Activated T-helper 1 cell treated with anti-CD3 and anti-CD28 coated beads, Interleukin-12 subunit alpha, Interleukin-12 subunit beta, Interleukin-2, Interleukin-4 antibody, amounts not matched to agents 30 ng/mL and 10 ng/mL and 1 ng/mL, durations not matched to agents 14 hours and 24 hours and 36 hours (primary cell): ENCODE measurements around the gene ACAN. TPM values are rescaled to one million over a fixed set of nuclear protein-coding genes. Genes with fewer than 3 reads are reported as not detected.

Experiments
- DNase-seq: peaks from one replicate; pipeline ENCODE4 v3.0.0; 2021; ENCODE audit warnings: low spot score
- H3K27ac Mint-ChIP-seq: one replicate; pipeline ENCODE4 v1.8.0; 2021; ENCODE audit warnings: mild to moderate bottlenecking, mixed read lengths
- H3K27me3 Mint-ChIP-seq: one replicate; pipeline ENCODE4 v1.8.0; 2022; ENCODE audit warnings: mild to moderate bottlenecking, moderate library complexity, mixed read lengths; ENCODE audit not compliant: insufficient read depth
- H3K36me3 Mint-ChIP-seq: one replicate; pipeline ENCODE4 v1.8.0; 2021; ENCODE audit warnings: low read depth, mixed read lengths
- H3K4me1 Mint-ChIP-seq: one replicate; pipeline ENCODE4 v1.8.0; 2021; ENCODE audit warnings: low read depth, mixed read lengths
- H3K4me3 Mint-ChIP-seq: one replicate; pipeline ENCODE4 v1.8.0; 2021; ENCODE audit warnings: mild to moderate bottlenecking, moderate library complexity, mixed read lengths
- H3K9me3 Mint-ChIP-seq: one replicate; pipeline ENCODE4 v1.8.0; 2021; ENCODE audit warnings: mixed read lengths
- intact Hi-C: fragments of 100-400 bp; cut with micrococcal nuclease; formaldehyde crosslinking; loops from one replicate; pipeline ENCODE4 v1.15.1; 2024
- total RNA-seq: library from RNA; stranded (reverse); gene quantifications from 2 replicates; pipeline ENCODE4 v1.2.3, GENCODE V29; 2022

The ACAN gene
- total RNA-seq, 1 donor from 2014 or later, result not detected

DNA sequence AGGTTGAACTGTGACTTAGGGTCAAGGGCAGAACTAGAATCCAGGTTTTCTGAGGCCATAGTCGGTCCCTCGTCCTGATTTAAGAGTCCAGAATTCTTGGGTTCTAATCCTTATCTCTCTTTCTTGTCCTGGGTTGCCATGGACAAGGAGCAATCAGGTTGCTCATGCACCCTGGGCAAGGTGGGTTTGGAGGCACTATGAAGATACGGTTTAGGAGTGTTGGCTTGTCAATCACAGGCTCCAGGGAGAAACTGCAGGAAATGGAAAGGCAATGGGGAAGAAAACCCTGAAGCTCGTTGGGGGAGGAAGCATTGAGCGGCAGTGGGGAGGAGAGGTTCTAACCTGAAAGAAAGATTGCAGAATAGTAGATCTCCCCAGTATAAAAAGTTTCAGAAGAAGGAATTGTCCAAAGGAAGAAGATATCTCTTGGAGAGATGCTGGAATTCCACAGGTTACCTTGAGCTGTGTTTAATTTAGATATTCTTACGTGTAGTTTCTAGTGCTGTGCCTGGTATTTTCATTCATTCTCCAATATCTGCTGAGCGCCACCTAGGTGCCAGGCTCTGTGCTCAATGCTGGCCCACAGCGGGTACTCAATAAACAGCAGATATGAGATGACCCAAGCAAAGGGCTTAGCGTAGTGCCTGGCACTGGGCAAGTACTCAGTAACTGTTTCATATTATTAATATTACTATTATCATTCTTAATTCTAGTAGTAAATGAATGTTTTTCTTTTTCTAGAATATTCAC lies 2.0 kb downstream of the ACAN start:
- H3K9me3 Mint-ChIP-seq, result no peaks in the 10 kb centered on the region
- H3K27ac Mint-ChIP-seq, result no peak overlapping the region
- intact Hi-C loops, result no loop called here

DNA sequence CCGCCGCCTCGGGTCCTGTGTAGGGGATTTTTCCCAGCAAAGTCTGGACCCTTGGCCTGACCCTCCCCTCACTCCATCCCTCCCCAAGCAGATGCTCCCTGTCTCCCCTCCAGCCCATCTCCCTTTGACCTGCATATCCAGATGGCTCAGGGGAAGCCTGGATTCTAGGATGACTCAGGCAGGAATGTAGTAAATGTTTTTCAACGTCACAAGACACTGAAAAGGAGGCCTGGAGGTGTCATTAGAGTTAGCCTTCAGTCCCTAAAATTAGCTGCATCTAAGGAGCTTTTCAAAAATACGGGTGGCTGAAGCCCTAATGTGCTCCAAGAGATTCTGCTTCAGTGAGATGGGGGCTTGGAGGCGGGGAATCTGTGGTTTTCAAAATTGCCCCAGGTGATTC lies 7.2 kb downstream of the ACAN start:
- DNase-seq, result no peak
- intact Hi-C loops, result no loop called here
- no peaks in the 10 kb centered on the region for H3K9me3 Mint-ChIP-seq

More for the DNA sequence above, 2.0 kb downstream of the ACAN start:
- H3K36me3 Mint-ChIP-seq, result no peaks in the 10 kb centered on the region
- peaks cover 36% of the 10 kb centered on the region for H3K27me3 Mint-ChIP-seq
- no peak for DNase-seq
- H3K4me1 Mint-ChIP-seq, result peaks cover 5% of the 10 kb centered on the region
- H3K4me3 Mint-ChIP-seq, result no peak overlapping the region

DNA sequence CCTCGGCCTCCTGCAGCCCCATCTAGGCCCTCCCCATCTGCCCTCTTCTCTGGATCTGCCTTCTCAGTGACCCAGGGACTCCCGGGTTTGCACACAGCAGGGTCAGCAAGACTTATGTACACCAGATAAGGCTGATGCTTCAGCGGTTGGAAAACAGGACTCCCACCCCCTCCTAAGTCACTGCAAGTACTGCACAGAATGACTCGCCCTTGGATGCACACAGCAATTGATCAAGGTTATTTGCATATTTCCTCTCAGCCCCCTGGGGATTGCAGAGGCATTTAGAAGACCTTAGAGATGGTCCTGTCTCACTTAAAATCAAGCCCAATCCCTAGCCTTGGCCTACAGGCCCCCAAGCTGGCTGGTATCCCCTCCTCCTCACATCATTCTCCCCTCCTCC lies 8.9 kb downstream of the ACAN start:
- no peak overlapping the region for H3K4me3 Mint-ChIP-seq
- intact Hi-C loops, result no loop called here
- no peaks in the 10 kb centered on the region for H3K36me3 Mint-ChIP-seq
- H3K27ac Mint-ChIP-seq, result no peak overlapping the region
- H3K9me3 Mint-ChIP-seq, result no peaks in the 10 kb centered on the region
- DNase-seq, result no peak
- H3K4me1 Mint-ChIP-seq, result no peaks in the 10 kb centered on the region
- peaks cover 4% of the 10 kb centered on the region for H3K27me3 Mint-ChIP-seq

More for the DNA sequence above, 7.2 kb downstream of the ACAN start:
- H3K4me3 Mint-ChIP-seq, result no peak overlapping the region
- peaks cover 5% of the 10 kb centered on the region for H3K27me3 Mint-ChIP-seq
- no peaks in the 10 kb centered on the region for H3K4me1 Mint-ChIP-seq
- H3K27ac Mint-ChIP-seq, result no peak overlapping the region
- H3K36me3 Mint-ChIP-seq, result no peaks in the 10 kb centered on the region

DNA sequence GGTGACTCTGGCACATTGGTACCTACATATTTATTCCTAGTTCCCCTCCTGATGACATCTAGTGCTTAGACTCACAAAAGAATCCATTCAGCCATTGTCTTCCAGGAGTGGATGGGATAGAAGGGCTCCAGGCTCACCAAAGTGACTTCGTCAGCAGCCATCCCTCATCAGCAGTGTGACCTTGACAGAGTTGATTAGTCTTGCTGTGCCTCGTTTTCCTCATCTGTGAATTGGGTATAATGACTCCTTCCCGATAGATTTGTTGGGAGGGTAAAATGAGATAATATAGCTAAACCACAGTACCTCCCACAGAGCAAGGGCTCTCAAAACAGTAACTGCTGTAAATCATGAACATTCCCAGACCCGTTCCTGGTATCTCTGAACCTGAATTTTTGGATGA lies 10.7 kb downstream of the ACAN start:
- Mint-ChIP-seq H3K4me3 (no peak overlapping the region), H3K9me3 (no peaks in the 10 kb centered on the region), H3K4me1 (no peaks in the 10 kb centered on the region), H3K36me3 (no peaks in the 10 kb centered on the region), H3K27ac (no peak overlapping the region), H3K27me3 (peaks cover 7% of the 10 kb centered on the region)
- no peak for DNase-seq
- intact Hi-C loops, result no loop called here

DNA sequence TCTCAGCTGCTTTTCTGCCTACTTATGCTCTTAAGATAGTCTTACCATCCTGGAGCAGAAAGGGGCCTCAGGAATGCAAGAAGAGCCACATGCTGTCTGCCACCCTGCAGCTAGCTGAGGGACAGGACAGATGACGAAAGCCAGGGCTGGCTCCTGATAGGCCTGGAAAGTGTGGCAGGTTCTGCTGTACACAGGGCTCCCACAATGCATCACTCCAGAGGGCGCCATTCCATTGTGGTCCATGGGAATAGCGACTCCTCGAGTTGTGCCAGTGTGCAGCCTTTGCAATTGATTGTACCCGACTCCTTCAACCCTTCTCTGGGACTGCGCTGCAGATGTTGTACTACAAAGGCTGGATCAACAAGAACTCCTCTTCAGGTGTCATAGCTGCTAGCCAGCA lies 11.2 kb downstream of the ACAN start:
- Mint-ChIP-seq H3K27ac (no peak overlapping the region), H3K4me3 (no peak overlapping the region), H3K9me3 (no peaks in the 10 kb centered on the region), H3K36me3 (no peaks in the 10 kb centered on the region), H3K4me1 (no peaks in the 10 kb centered on the region), H3K27me3 (peaks cover 7% of the 10 kb centered on the region)
- intact Hi-C loops, result no loop called here
- no peak for DNase-seq

DNA sequence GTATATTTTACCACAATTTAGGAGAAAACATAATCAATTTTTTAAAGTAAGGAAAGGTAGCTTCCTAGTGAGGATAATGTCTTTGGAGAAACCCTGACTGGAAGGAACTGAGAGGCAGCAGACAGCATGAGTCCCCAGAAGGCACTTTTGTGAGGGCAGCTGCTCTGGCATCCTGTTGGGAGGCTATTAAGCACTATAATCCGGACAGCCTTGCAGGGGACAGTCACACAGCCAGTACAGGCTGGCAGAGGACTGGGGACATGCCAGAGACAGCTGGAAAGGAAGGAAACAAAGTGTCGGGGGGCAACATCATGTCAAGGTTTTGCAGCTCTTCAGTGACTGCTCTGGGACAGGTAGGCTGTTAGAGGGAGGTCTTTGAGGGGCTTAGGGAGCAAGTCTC lies 15.7 kb downstream of the ACAN start:
- Mint-ChIP-seq H3K4me3 (no peak overlapping the region), H3K27ac (no peak overlapping the region), H3K4me1 (no peaks in the 10 kb centered on the region), H3K9me3 (no peaks in the 10 kb centered on the region), H3K36me3 (no peaks in the 10 kb centered on the region), H3K27me3 (peaks cover 5% of the 10 kb centered on the region)
- intact Hi-C loops, result no loop called here
- DNase-seq, result no peak

DNA sequence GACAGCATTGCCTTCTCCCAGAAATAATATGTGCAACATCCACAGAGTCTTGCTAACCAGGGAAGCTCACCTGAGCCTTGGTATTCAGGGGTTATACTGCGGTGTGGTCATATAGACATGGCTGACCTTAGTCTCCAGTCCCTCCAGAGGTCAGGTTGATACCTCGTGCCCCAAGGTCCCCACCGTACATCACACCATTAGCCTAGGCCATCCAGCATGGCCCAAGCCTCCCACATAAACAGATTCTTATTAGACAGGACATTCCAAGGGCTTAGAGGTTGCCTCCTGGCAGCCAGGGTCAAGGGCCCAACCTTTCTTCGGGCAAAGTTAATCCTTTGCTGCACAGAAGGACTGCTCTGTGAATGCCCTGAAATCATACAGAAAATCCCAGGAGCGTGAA lies 18.8 kb downstream of the ACAN start:
- no peak overlapping the region for H3K4me3 Mint-ChIP-seq
- peaks cover 8% of the 10 kb centered on the region for H3K27me3 Mint-ChIP-seq
- H3K27ac Mint-ChIP-seq, result no peak overlapping the region
- H3K4me1 Mint-ChIP-seq, result no peaks in the 10 kb centered on the region
- intact Hi-C loops, result no loop called here
- no peak for DNase-seq
- H3K36me3 Mint-ChIP-seq, result no peaks in the 10 kb centered on the region
- no peaks in the 10 kb centered on the region for H3K9me3 Mint-ChIP-seq

DNA sequence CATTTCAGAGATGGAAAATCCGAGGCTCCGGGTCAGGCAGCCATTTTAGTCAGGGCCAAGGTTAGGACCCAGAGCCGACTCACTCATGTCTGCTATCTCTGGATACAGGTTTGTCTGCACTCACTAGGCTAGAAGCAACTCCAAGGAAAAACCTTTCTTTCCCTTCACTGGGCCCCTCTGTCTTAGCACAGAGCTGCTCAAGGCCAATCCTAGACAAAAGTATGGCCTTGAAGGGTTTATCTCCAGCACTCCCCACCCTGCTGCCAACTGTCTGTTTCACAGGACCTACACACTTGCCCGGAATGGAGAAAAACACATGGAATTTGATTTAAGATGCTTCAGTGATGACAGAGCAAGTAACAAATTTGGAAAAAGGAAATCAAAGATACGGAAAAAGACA lies 25.6 kb downstream of the ACAN start:
- Mint-ChIP-seq H3K4me3 (no peak overlapping the region), H3K27ac (no peak overlapping the region), H3K36me3 (no peaks in the 10 kb centered on the region), H3K4me1 (peaks cover under 1% of the 10 kb centered on the region), H3K27me3 (peaks cover 9% of the 10 kb centered on the region), H3K9me3 (no peaks in the 10 kb centered on the region)
- intact Hi-C loops, result no loop called here
- no peak for DNase-seq

DNA sequence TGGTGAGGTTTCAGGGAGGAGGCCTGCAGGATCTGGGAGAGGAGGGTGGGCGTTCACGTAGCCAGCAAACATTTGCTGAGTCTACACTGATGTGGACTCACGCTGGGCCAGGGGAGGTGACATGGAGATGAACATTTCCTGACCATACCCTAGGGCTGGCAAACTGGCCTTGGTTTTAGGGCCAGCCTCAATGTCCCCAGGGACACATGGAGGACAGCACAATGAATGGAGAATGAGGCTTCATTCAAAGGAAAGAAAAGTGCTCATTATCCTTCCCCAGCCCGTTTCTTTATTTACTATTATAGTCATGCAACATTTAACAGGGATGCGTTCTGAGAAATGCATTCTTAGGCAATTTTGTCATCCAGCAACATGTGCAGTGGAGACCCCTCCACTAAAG lies 26.8 kb downstream of the ACAN start:
- no peak overlapping the region for H3K27ac Mint-ChIP-seq
- peaks cover 8% of the 10 kb centered on the region for H3K4me1 Mint-ChIP-seq
- H3K27me3 Mint-ChIP-seq, result peaks cover 5% of the 10 kb centered on the region
- no peak for DNase-seq
- H3K4me3 Mint-ChIP-seq, result no peak overlapping the region
- H3K9me3 Mint-ChIP-seq, result no peaks in the 10 kb centered on the region
- intact Hi-C loops, result loop anchor here (5.0 kb wide), 1 partner anchor 208 kb away; the partner anchor contains the start of gene AEN
- H3K36me3 Mint-ChIP-seq, result no peaks in the 10 kb centered on the region

DNA sequence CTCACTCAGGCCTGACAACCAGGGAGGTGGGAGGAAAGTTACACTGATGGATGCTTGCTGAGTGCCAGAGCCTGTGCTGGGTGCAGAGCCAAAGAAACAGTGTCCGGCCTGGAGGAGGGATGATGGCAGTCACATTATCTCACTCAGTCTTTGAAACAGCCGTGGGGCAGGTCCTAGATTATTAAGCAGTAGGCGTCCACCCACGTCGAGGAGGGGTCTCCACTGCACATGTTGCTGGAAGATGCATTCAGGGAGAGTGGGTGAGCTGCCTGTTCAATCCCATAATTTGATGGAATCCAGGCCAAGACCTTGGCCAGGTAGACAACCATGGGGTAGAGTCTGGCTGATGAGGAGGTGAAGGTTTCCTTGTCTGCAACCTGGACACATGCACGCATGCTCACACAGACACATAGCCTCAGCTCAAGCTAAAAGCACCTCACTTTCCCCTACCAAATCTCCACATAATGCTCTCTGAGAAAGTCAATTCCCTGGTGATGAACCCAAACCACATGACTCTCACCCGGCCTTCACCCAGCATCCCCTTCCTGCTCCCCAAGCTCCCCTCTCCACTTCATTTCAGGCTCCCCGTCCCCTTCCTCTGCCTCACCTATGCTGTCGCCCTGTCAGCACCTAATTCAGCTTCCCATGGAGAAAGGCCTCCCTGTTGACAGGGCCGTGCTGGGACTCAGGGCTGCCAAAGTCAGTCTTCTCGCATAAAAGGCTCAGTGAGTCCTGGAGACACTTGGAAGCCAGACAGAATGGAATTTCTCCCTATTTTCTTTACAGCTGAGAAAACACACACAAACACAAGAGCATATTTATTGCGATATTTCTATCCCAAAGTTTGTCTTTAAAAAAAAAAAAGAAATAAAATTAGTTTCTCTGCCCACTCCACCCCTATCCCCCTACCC lies 29.8 kb downstream of the ACAN start:
- H3K36me3 Mint-ChIP-seq, result no peaks in the 10 kb centered on the region
- DNase-seq, result no peak
- peaks cover 2% of the 10 kb centered on the region for H3K27me3 Mint-ChIP-seq
- no peak overlapping the region for H3K27ac Mint-ChIP-seq
- intact Hi-C loops, result loop anchor here (5.0 kb wide), 1 partner anchor 211 kb away; the partner anchor contains the start of gene AEN
- H3K4me1 Mint-ChIP-seq, result peaks cover 8% of the 10 kb centered on the region
- H3K9me3 Mint-ChIP-seq, result no peaks in the 10 kb centered on the region
- no peak overlapping the region for H3K4me3 Mint-ChIP-seq

DNA sequence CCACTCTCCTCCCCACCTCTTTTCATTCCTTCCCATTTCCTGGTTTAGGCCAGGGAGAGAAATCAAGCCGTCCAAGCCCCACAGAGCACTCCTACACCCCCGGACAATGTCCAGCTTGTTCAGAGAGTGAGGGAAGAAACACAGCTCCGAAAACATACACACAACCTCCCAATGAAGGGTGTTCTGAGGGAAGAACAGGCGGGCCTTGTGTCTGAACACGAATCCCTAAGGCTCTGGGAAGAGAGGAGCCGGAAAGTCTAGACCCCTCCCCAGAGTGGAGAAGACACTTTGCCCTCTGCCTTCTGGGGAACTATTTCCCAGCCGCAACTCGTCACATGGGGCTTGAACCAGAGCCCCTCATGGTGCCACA lies 30.5 kb downstream of the ACAN start:
- no peaks in the 10 kb centered on the region for H3K9me3 Mint-ChIP-seq
- no peak for DNase-seq
- no peak overlapping the region for H3K27ac Mint-ChIP-seq
- intact Hi-C loops, result loop anchor here (5.0 kb wide), 1 partner anchor 211 kb away; the partner anchor contains the start of gene AEN
- H3K36me3 Mint-ChIP-seq, result no peaks in the 10 kb centered on the region
- H3K4me1 Mint-ChIP-seq, result peaks cover 8% of the 10 kb centered on the region
- H3K27me3 Mint-ChIP-seq, result peaks cover 2% of the 10 kb centered on the region
- H3K4me3 Mint-ChIP-seq, result no peak overlapping the region

DNA sequence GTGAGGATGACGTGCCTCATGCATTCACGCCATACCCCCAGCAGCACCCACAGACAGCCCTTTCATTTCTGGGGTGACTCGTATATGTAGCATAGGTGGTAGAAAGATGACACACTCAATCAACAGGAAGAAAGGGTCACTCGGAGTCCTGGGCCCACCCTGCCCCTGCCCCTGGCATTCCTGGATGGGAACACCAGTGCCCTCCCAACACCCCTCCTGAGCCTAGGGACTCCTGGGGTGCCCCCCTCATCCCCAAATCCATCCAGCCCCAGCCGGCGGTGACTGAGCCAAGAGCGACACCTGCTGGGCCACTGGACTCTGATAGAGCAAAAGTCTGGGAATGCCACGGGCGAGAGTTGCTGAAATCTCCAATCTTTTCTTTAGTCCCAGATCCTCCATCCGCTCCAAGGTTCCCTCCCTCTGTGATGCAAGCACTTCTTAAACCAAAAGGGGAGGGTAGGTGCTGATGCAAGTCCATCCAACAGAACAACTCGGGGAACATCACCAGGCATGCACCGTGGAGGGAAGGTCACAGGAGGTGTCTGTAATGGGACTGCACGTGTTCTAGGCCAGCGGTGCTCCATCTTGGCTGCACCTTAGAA lies 31.1 kb downstream of the ACAN start:
- H3K4me1 Mint-ChIP-seq, result peaks cover 8% of the 10 kb centered on the region
- DNase-seq, result no peak
- intact Hi-C loops, result loop anchor here (5.0 kb wide), 1 partner anchor 212 kb away; the partner anchor contains the start of gene AEN
- peaks cover 2% of the 10 kb centered on the region for H3K27me3 Mint-ChIP-seq
- H3K27ac Mint-ChIP-seq, result peak overlapping the region; percentile 18
- H3K4me3 Mint-ChIP-seq, result no peak overlapping the region
- H3K9me3 Mint-ChIP-seq, result no peaks in the 10 kb centered on the region
- no peaks in the 10 kb centered on the region for H3K36me3 Mint-ChIP-seq

DNA sequence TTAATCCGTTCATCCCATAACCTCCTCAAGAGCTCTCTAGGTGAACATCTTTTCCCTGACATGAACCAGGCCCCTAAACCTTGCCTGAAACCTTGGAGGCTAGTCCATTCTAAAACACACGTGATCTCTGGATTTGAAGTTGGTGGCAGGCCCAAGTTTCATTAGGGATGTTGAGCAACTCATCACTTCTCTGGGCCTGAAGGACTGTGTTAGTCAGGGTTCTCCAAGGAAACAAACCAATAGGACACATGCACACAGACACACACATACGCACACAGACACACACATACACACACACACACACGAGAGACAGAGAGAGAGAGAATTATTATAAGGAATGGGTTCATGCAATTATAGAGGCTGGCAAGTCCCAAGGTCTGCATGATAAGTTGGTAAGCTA lies 31.9 kb downstream of the ACAN start:
- intact Hi-C loops, result no loop called here
- Mint-ChIP-seq H3K27ac (no peak overlapping the region), H3K36me3 (no peaks in the 10 kb centered on the region), H3K27me3 (peaks cover 2% of the 10 kb centered on the region), H3K4me1 (peaks cover 8% of the 10 kb centered on the region), H3K9me3 (no peaks in the 10 kb centered on the region), H3K4me3 (no peak overlapping the region)
- no peak for DNase-seq
